HUES48 (cell line): ENCODE results near the gene AXL.
"Not testable (repeated sequence)": the region's sequence is repeated elsewhere in the genome, so short reads cannot be mapped to it uniquely, and the experiment has no call there.

ENCODE experiments used
- H3K27ac ChIP-seq: one replicate; pipeline ENCODE4 v1.7.0; 2013; ENCODE audit warnings: low read depth, low read length, inconsistent platforms
- H3K27me3 ChIP-seq: 2 replicates; pipeline ENCODE4 v1.6.1; 2013; ENCODE audit warnings: mild to moderate bottlenecking, low read length; ENCODE audit not compliant: control insufficient read depth, insufficient read depth
- H3K36me3 ChIP-seq: 2 replicates; pipeline ENCODE4 v1.6.1; 2013; ENCODE audit warnings: low read length; ENCODE audit not compliant: control insufficient read depth, insufficient read depth
- H3K4me1 ChIP-seq: 2 replicates; pipeline ENCODE4 v1.6.1; 2013; ENCODE audit warnings: mild to moderate bottlenecking, low read length; ENCODE audit not compliant: control insufficient read depth, insufficient read depth
- H3K4me3 ChIP-seq: 2 replicates; pipeline ENCODE4 v1.5.1; 2013; ENCODE audit warnings: mild to moderate bottlenecking, low read depth, low read length
- H3K9ac ChIP-seq: 2 replicates; pipeline ENCODE4 v1.6.1; 2013; ENCODE audit warnings: mild to moderate bottlenecking, low read depth, low read length, moderate library complexity
- H3K9me3 ChIP-seq: 2 replicates; pipeline ENCODE4 v1.6.1; 2013; ENCODE audit warnings: low read length; ENCODE audit not compliant: control insufficient read depth, insufficient read depth

Gene AXL

GRCh38 chr19:41192574-41193429 is 26.2 kb upstream of the AXL start, which contains the start of gene CYP2S1:
CYP2S1 (plus strand) TSS chr19:41193219; CDS start chr19:41193265, 46 bp downstream.
- Histone ChIP-seq H3K4me1 (peaks cover 43% of the 10 kb centered on the region), H3K9me3 (no peaks in the 10 kb centered on the region), H3K9ac (peak within 1 kb of the TSS; percentile 66), H3K36me3 (peaks cover 34% of the 10 kb centered on the region), H3K27me3 (no peaks in the 10 kb centered on the region), H3K27ac (peak within 1 kb of the TSS; percentile 72), H3K4me3 (peak within 1 kb of the TSS; percentile 86)

GRCh38 chr19:41193430-41194156 is 25.4 kb upstream of the AXL start:
- Histone ChIP-seq H3K9ac (peak overlapping the region; percentile 66), H3K9me3 (no peaks in the 10 kb centered on the region), H3K27me3 (no peaks in the 10 kb centered on the region), H3K4me1 (peaks cover 41% of the 10 kb centered on the region), H3K4me3 (peak overlapping the region; percentile 86), H3K36me3 (peaks cover 42% of the 10 kb centered on the region), H3K27ac (peak overlapping the region; percentile 72)

DNA sequence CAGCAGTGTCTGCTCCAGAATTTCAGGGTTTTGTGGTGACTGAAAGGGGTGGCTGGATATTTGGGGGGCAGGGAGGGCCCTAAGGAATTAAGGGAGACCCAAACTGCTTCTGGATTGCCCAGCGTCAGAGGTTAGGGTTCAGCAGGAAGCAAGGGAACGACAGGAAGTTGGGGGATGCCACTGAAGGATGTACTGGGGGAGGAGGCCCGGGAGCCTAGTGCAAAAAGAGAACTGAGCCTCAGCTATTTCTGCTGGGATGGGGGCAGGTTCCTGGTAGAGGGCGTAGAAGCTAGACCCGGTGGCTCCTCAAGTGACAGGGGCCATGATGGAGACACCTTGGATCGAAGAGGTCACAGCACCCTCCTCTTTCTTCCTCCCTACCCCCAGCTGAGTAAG is 24.9 kb upstream of the AXL start:
- peaks cover 38% of the 10 kb centered on the region for H3K4me1 ChIP-seq
- H3K9ac ChIP-seq = 0 out of 2 replicates have a peak overlapping the region, but pooled peaks have one; percentile 66
- peak overlapping the region; percentile 86 for H3K4me3 ChIP-seq
- H3K36me3 ChIP-seq = peaks cover 47% of the 10 kb centered on the region
- H3K27ac ChIP-seq = no peak overlapping the region
- H3K27me3 ChIP-seq = no peaks in the 10 kb centered on the region
- H3K9me3 ChIP-seq = no peaks in the 10 kb centered on the region

DNA sequence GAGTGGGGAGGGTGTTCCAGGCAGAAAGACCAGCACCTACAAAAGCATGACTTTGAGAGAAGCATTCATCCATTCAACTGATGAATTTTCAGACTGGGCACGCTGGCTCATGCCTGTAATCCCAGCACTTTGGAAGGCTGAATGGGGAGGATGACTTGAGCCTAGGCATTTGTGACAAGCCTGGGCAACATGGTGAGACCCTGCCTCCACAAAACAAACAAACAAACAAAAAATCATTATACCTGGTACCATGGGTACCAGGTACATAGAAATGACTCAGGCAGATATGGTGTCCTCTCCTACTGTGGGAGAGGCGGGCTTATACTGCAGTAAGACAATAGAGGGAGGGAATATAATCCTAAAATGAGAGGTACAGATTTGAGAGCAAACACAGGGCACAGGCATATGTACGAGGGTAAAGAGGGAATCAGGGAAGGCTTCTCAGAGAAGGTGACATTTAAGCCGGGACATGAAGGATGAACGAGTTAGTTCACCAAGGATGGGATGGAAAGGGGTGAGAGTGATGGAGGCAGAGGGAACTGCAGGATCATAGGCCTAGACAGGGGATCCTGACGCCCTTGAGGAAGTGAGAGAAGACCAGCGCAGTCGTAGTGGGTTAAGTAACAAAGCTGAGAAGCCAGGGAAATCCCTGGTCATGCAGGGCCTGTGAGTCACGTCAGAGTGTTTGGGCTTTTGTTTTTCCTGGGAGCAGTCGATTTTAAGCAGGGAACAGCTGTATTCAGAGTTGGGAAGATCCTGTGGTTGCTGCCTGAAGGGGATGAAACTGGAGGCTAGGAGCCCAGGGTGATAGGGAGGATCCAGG is 23.1 kb upstream of the AXL start:
- Histone ChIP-seq H3K9ac (no peak overlapping the region), H3K27me3 (no peaks in the 10 kb centered on the region), H3K4me3 (no peak overlapping the region), H3K4me1 (peaks cover 28% of the 10 kb centered on the region), H3K9me3 (no peaks in the 10 kb centered on the region), H3K27ac (no peak overlapping the region), H3K36me3 (peaks cover 63% of the 10 kb centered on the region)

GRCh38 chr19:41198559-41198958 is 20.5 kb upstream of the AXL start:
- Histone ChIP-seq H3K27me3 (no peaks in the 10 kb centered on the region), H3K4me3 (no peak overlapping the region), H3K36me3 (peaks cover 89% of the 10 kb centered on the region), H3K9ac (no peak overlapping the region), H3K27ac (no peak overlapping the region), H3K4me1 (peaks cover 20% of the 10 kb centered on the region), H3K9me3 (no peaks in the 10 kb centered on the region)

DNA sequence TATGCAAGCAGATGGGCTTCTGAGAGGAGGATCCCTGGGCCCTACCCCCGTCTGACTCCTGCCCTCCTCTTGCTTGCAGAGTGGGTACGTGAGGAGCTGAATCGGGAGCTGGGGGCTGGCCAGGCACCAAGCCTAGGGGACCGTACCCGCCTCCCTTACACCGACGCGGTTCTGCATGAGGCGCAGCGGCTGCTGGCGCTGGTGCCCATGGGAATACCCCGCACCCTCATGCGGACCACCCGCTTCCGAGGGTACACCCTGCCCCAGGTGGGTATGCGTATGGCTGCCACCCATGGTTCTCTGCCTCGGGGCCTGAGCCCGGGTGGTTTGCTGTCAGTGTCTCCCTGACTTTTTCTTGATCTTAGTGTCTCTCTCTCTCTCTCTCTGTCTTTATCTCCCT is 15.7 kb upstream of the AXL start:
- Histone ChIP-seq H3K27ac (no peak overlapping the region), H3K9me3 (no peaks in the 10 kb centered on the region), H3K36me3 (peaks cover 85% of the 10 kb centered on the region), H3K9ac (no peak overlapping the region), H3K27me3 (no peaks in the 10 kb centered on the region), H3K4me3 (no peak overlapping the region), H3K4me1 (no peaks in the 10 kb centered on the region)

DNA sequence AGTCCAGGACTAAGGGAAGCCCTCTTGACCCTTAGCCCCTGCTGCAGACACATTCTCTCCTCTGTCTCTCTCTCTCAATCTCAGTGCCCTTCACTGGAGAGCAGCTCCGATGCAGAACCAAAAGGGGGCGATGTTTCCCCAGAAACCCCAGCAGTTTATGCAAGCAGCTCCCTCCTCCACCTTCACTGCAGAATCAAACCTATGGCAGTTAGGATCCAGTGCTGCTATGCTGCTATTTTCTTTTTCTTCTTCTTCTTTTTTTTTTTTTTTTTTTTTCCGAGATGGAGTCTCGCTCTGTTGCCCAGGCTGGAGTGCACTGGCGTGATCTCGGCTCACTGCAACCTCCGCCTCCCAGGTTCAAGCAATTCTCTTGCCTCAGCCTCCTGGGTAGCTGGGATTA is 14.7 kb upstream of the AXL start:
- not testable (repeated sequence) for H3K4me1 ChIP-seq, H3K27ac ChIP-seq, H3K4me3 ChIP-seq, H3K9ac ChIP-seq, H3K27me3 ChIP-seq, H3K9me3 ChIP-seq
- H3K36me3 ChIP-seq = peaks cover 76% of the 10 kb centered on the region

- Histone ChIP-seq H3K4me3 (no peak overlapping the region), H3K4me1 (no peaks in the 10 kb centered on the region), H3K9me3 (no peaks in the 10 kb centered on the region), H3K27ac (no peak overlapping the region), H3K27me3 (no peaks in the 10 kb centered on the region), H3K9ac (no peak overlapping the region), H3K36me3 (peaks cover 61% of the 10 kb centered on the region)
Observed at GRCh38 chr19:41205995-41206394, 13.0 kb upstream of the AXL start.

GRCh38 chr19:41206456-41206855 is 12.6 kb upstream of the AXL start:
- H3K9ac ChIP-seq = no peak overlapping the region
- H3K9me3 ChIP-seq = no peaks in the 10 kb centered on the region
- no peaks in the 10 kb centered on the region for H3K27me3 ChIP-seq
- no peak overlapping the region for H3K4me3 ChIP-seq
- H3K36me3 ChIP-seq = peaks cover 56% of the 10 kb centered on the region
- no peaks in the 10 kb centered on the region for H3K4me1 ChIP-seq
- H3K27ac ChIP-seq = no peak overlapping the region

DNA sequence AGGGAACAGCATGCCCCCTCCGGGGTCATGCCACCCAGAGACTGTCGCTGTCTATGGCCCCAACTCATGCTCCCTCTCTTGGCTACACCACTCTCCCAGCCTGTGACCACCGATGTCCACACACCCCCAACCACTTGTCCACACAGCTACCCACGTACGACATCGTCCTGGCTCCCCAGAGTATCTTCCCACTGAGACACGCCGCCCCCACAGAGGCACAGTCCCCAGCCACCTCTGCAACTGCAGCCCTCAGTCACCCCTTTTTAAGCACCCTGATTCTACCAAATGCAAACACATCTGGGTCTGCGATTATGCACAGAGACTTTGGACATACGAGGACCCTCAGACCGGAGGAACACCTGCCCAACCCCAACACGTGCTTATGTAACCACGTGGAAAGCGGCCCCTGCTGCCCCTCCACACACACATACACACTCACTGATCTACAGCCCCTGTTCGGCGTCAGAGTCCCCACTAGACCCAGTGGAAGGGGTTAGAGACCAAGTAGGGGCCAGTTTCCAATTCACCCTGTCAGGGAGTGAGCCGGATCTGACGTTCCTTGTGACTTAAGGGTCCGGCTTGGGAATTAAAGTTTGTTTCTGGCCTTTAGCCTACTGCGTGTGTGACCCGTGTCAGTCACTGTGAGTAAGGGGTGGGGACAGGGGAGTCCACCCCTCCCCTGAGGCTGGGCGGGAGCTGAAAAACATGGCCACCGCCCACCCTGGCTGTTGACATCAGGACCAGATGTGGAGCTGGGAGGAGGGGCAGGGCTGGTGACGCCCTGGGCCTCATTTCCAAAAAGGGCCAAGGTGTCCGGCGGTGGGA is 11.9 kb upstream of the AXL start:
- no peaks in the 10 kb centered on the region for H3K9me3 ChIP-seq
- H3K36me3 ChIP-seq = peaks cover 49% of the 10 kb centered on the region
- no peak overlapping the region for H3K9ac ChIP-seq
- H3K4me3 ChIP-seq = no peak overlapping the region
- no peak overlapping the region for H3K27ac ChIP-seq
- no peaks in the 10 kb centered on the region for H3K27me3 ChIP-seq
- H3K4me1 ChIP-seq = no peaks in the 10 kb centered on the region
